ENCODE measurements around the gene FLVCR2. TPM values are rescaled to one million over a fixed set of nuclear protein-coding genes. Genes with fewer than 3 reads are reported as not detected.
A peak's percentile ranks its signal among the peaks of the same experiment; 100 is the strongest.

FLVCR2 gene
- total and polyA plus RNA-seq, 2 donors (not counting 1 experiment from before 2014, with no cell fraction given), result 7.0 to 7.3 TPM

DNA sequence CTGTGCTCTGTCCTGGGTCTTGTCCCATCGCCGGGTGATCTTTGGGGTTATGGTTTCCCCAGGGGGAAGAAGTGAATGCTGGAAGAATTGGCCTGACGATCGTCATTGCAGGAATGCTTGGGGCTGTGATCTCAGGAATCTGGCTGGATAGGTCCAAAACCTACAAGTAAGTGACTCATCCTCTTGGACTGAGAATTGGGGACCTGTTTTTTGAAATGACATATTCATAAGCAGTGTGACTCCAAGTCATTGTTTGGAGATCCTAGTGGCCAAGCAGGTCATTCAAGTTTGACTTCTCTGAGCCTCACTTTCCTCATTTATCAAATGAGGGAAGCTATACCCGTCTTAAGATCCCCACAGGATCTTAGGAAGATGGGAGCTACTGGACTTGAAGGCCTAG lies 56.4 kb downstream of the FLVCR2 start:
- H3K4me1 ChIP-seq (ENCODE audit: control insufficient read depth, extremely low read depth, insufficient read depth, low read length), result no peaks in the 10 kb centered on the region
- DNase-seq (ENCODE audit: low read depth in 2 of 2), result no peak
- H3K27ac ChIP-seq (ENCODE audit: insufficient read depth, low read length), result no peak overlapping the region
- TF ChIP-seq, protein P1, sequence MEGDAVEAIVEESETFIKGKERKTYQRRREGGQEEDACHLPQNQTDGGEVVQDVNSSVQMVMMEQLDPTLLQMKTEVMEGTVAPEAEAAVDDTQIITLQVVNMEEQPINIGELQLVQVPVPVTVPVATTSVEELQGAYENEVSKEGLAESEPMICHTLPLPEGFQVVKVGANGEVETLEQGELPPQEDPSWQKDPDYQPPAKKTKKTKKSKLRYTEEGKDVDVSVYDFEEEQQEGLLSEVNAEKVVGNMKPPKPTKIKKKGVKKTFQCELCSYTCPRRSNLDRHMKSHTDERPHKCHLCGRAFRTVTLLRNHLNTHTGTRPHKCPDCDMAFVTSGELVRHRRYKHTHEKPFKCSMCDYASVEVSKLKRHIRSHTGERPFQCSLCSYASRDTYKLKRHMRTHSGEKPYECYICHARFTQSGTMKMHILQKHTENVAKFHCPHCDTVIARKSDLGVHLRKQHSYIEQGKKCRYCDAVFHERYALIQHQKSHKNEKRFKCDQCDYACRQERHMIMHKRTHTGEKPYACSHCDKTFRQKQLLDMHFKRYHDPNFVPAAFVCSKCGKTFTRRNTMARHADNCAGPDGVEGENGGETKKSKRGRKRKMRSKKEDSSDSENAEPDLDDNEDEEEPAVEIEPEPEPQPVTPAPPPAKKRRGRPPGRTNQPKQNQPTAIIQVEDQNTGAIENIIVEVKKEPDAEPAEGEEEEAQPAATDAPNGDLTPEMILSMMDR (conservative IDR thresholded peaks at IDR 0.05 in 1 of 2, IDR thresholded peaks at IDR 0.05 in 1 of 2; ENCODE audit: low read depth in 1 of 2, low read length in 2 of 2), result no peak
- no peak for TF ChIP-seq EZH2 (IDR thresholded peaks at IDR 0.05; ENCODE audit: low read length, missing control alignments)
- no peak overlapping the region for H3K4me2 ChIP-seq (ENCODE audit: extremely low read depth, insufficient read depth, low read length)
- no peaks in the 10 kb centered on the region for H3K79me2 ChIP-seq (ENCODE audit: control insufficient read depth, insufficient read depth, low read length)
- H2AFZ ChIP-seq (ENCODE audit: low read length), result no peak overlapping the region
- no peaks in the 10 kb centered on the region for H3K36me3 ChIP-seq (ENCODE audit: control insufficient read depth, insufficient read depth, low read length)
- H3K9me3 ChIP-seq (ENCODE audit: control insufficient read depth, insufficient read depth, low read depth, low read length), result no peaks in the 10 kb centered on the region
- H3K9ac ChIP-seq (ENCODE audit: insufficient read depth, low read length), result no peak overlapping the region
- peaks cover 3% of the 10 kb centered on the region for H3K27me3 ChIP-seq (ENCODE audit: control insufficient read depth, insufficient read depth, low read length)
- H4K20me1 ChIP-seq (ENCODE audit: control insufficient read depth, extremely low read depth, insufficient read depth, low read length), result no peaks in the 10 kb centered on the region
- no peak overlapping the region for H3K4me3 ChIP-seq (replicated peaks in 1 of 4; ENCODE audit: control extremely low read depth in 1 of 4, insufficient read depth in 1 of 4, low read depth in 3 of 4, low read length in 4 of 4)

DNA sequence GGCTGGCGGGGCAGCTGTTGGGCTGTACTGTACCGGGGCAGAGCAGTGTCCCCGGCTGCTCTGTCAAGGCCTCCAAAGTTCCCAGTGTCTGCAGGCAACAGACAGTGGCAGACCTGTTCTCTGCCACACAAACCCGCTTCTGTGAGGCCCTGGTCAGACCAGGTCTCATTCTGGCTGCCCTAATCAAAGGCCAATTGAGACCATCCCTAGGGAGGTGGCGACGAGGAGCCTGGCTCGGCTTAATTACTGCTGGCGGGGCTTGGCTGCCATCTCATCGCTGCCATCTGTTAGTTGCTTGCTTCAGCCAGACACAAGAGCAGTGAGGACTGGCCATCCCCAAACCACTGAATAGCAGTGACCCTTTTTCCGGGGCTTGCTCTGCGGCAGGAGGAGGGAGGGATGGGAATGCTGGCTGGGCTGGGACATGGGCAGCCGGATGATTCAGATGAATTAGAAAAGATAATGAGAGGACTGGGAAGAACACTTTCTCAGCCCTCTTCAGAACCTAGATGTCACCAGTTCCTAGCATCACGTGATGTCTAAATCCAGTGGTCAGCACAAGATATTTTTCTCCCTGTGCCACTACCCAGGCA lies 57.8 kb downstream of the FLVCR2 start:
- Histone ChIP-seq H3K4me3 (replicated peaks in 1 of 4; ENCODE audit: control extremely low read depth in 1 of 4, insufficient read depth in 1 of 4, low read depth in 3 of 4, low read length in 4 of 4) (no peak overlapping the region), H3K4me2 (ENCODE audit: extremely low read depth, insufficient read depth, low read length) (no peak overlapping the region), H4K20me1 (ENCODE audit: control insufficient read depth, extremely low read depth, insufficient read depth, low read length) (no peaks in the 10 kb centered on the region), H3K9ac (ENCODE audit: insufficient read depth, low read length) (no peak overlapping the region), H2AFZ (ENCODE audit: low read length) (no peak overlapping the region), H3K4me1 (ENCODE audit: control insufficient read depth, extremely low read depth, insufficient read depth, low read length) (no peaks in the 10 kb centered on the region), H3K36me3 (ENCODE audit: control insufficient read depth, insufficient read depth, low read length) (no peaks in the 10 kb centered on the region), H3K79me2 (ENCODE audit: control insufficient read depth, insufficient read depth, low read length) (no peaks in the 10 kb centered on the region), H3K27ac (ENCODE audit: insufficient read depth, low read length) (no peak overlapping the region), H3K9me3 (ENCODE audit: control insufficient read depth, insufficient read depth, low read depth, low read length) (no peaks in the 10 kb centered on the region), H3K27me3 (ENCODE audit: control insufficient read depth, insufficient read depth, low read length) (peaks cover 3% of the 10 kb centered on the region)
- DNase-seq (ENCODE audit: low read depth in 2 of 2), result peak; percentile 61 to 70
- no peak for TF ChIP-seq EZH2 (IDR thresholded peaks at IDR 0.05; ENCODE audit: low read length, missing control alignments)
- TF ChIP-seq, protein P1 (conservative IDR thresholded peaks at IDR 0.05 in 1 of 2, IDR thresholded peaks at IDR 0.05 in 1 of 2; ENCODE audit: low read depth in 1 of 2, low read length in 2 of 2), result no peak

- H4K20me1 ChIP-seq (ENCODE audit: control insufficient read depth, extremely low read depth, insufficient read depth, low read length), result no peaks in the 10 kb centered on the region
- no peak overlapping the region for H3K4me3 ChIP-seq (replicated peaks in 1 of 4; ENCODE audit: control extremely low read depth in 1 of 4, insufficient read depth in 1 of 4, low read depth in 3 of 4, low read length in 4 of 4)
- no peaks in the 10 kb centered on the region for H3K36me3 ChIP-seq (ENCODE audit: control insufficient read depth, insufficient read depth, low read length)
- H3K27me3 ChIP-seq (ENCODE audit: control insufficient read depth, insufficient read depth, low read length), result no peaks in the 10 kb centered on the region
- H2AFZ ChIP-seq (ENCODE audit: low read length), result no peak overlapping the region
- TF ChIP-seq EZH2 (IDR thresholded peaks at IDR 0.05; ENCODE audit: low read length, missing control alignments), result no peak
- TF ChIP-seq, protein P1 (conservative IDR thresholded peaks at IDR 0.05 in 1 of 2, IDR thresholded peaks at IDR 0.05 in 1 of 2; ENCODE audit: low read depth in 1 of 2, low read length in 2 of 2), result no peak
- no peaks in the 10 kb centered on the region for H3K79me2 ChIP-seq (ENCODE audit: control insufficient read depth, insufficient read depth, low read length)
- DNase-seq (ENCODE audit: low read depth in 2 of 2), result no peak
- H3K27ac ChIP-seq (ENCODE audit: insufficient read depth, low read length), result no peak overlapping the region
- H3K4me2 ChIP-seq (ENCODE audit: extremely low read depth, insufficient read depth, low read length), result no peak overlapping the region
- no peaks in the 10 kb centered on the region for H3K9me3 ChIP-seq (ENCODE audit: control insufficient read depth, insufficient read depth, low read depth, low read length)
- H3K9ac ChIP-seq (ENCODE audit: insufficient read depth, low read length), result no peak overlapping the region
- peaks cover 5% of the 10 kb centered on the region for H3K4me1 ChIP-seq (ENCODE audit: control insufficient read depth, extremely low read depth, insufficient read depth, low read length)
Measured at GRCh38 chr14:75640876-75641275, 62.5 kb downstream of the FLVCR2 start.

All from fibroblast of lung (primary cell).